Measurements from ENCODE around the gene DAB2.

DAB2 gene

GRCh38 chr5:39395521-39395920 lies 29.3 kb downstream of the DAB2 start:
- no peaks in the 10 kb centered on the region for H3K27me3 ChIP-seq (replicated peaks; ENCODE audit: control insufficient read depth, insufficient read depth, low read length, poor library complexity, severe bottlenecking)
- H3K27ac ChIP-seq (ENCODE audit: insufficient read depth, low read length, poor library complexity, severe bottlenecking) = no peak overlapping the region
- H3K4me3 ChIP-seq (ENCODE audit: insufficient read depth, low read depth, low read length, poor library complexity, severe bottlenecking) = no peak overlapping the region
- H3K4me1 ChIP-seq (ENCODE audit: control insufficient read depth, insufficient read depth, low read length, poor library complexity, severe bottlenecking) = no peaks in the 10 kb centered on the region
- no peak for DNase-seq
- no peaks in the 10 kb centered on the region for H3K9me3 ChIP-seq (ENCODE audit: control insufficient read depth, low read length)
- H3K36me3 ChIP-seq (ENCODE audit: control insufficient read depth, insufficient read depth, low read length) = no peaks in the 10 kb centered on the region

- DNase-seq = no peak
- Histone ChIP-seq H3K4me1 (ENCODE audit: control insufficient read depth, insufficient read depth, low read length, poor library complexity, severe bottlenecking) (no peaks in the 10 kb centered on the region), H3K9me3 (ENCODE audit: control insufficient read depth, low read length) (no peaks in the 10 kb centered on the region), H3K27me3 (replicated peaks; ENCODE audit: control insufficient read depth, insufficient read depth, low read length, poor library complexity, severe bottlenecking) (no peaks in the 10 kb centered on the region), H3K36me3 (ENCODE audit: control insufficient read depth, insufficient read depth, low read length) (no peaks in the 10 kb centered on the region), H3K4me3 (ENCODE audit: insufficient read depth, low read depth, low read length, poor library complexity, severe bottlenecking) (no peak overlapping the region), H3K27ac (ENCODE audit: insufficient read depth, low read length, poor library complexity, severe bottlenecking) (no peak overlapping the region)
Measured at GRCh38 chr5:39394946-39395345, 29.8 kb downstream of the DAB2 start.

GRCh38 chr5:39390945-39391344 lies 33.8 kb downstream of the DAB2 start:
- H3K4me3 ChIP-seq (ENCODE audit: insufficient read depth, low read depth, low read length, poor library complexity, severe bottlenecking) = no peak overlapping the region
- no peaks in the 10 kb centered on the region for H3K4me1 ChIP-seq (ENCODE audit: control insufficient read depth, insufficient read depth, low read length, poor library complexity, severe bottlenecking)
- H3K27me3 ChIP-seq (replicated peaks; ENCODE audit: control insufficient read depth, insufficient read depth, low read length, poor library complexity, severe bottlenecking) = no peaks in the 10 kb centered on the region
- no peak for DNase-seq
- H3K9me3 ChIP-seq (ENCODE audit: control insufficient read depth, low read length) = no peaks in the 10 kb centered on the region
- no peaks in the 10 kb centered on the region for H3K36me3 ChIP-seq (ENCODE audit: control insufficient read depth, insufficient read depth, low read length)
- no peak overlapping the region for H3K27ac ChIP-seq (ENCODE audit: insufficient read depth, low read length, poor library complexity, severe bottlenecking)

- Histone ChIP-seq H3K27ac (ENCODE audit: insufficient read depth, low read length, poor library complexity, severe bottlenecking) (no peak overlapping the region), H3K27me3 (replicated peaks; ENCODE audit: control insufficient read depth, insufficient read depth, low read length, poor library complexity, severe bottlenecking) (no peaks in the 10 kb centered on the region), H3K4me1 (ENCODE audit: control insufficient read depth, insufficient read depth, low read length, poor library complexity, severe bottlenecking) (no peaks in the 10 kb centered on the region), H3K36me3 (ENCODE audit: control insufficient read depth, insufficient read depth, low read length) (no peaks in the 10 kb centered on the region), H3K9me3 (ENCODE audit: control insufficient read depth, low read length) (no peaks in the 10 kb centered on the region), H3K4me3 (ENCODE audit: insufficient read depth, low read depth, low read length, poor library complexity, severe bottlenecking) (no peak overlapping the region)
- no peak for DNase-seq
Measured at GRCh38 chr5:39387293-39387692, 37.5 kb downstream of the DAB2 start.

GRCh38 chr5:39384271-39384670 lies 40.5 kb downstream of the DAB2 start:
- no peaks in the 10 kb centered on the region for H3K27me3 ChIP-seq (replicated peaks; ENCODE audit: control insufficient read depth, insufficient read depth, low read length, poor library complexity, severe bottlenecking)
- no peaks in the 10 kb centered on the region for H3K4me1 ChIP-seq (ENCODE audit: control insufficient read depth, insufficient read depth, low read length, poor library complexity, severe bottlenecking)
- H3K27ac ChIP-seq (ENCODE audit: insufficient read depth, low read length, poor library complexity, severe bottlenecking) = no peak overlapping the region
- H3K4me3 ChIP-seq (ENCODE audit: insufficient read depth, low read depth, low read length, poor library complexity, severe bottlenecking) = no peak overlapping the region
- no peak for DNase-seq
- H3K36me3 ChIP-seq (ENCODE audit: control insufficient read depth, insufficient read depth, low read length) = no peaks in the 10 kb centered on the region
- H3K9me3 ChIP-seq (ENCODE audit: control insufficient read depth, low read length) = no peaks in the 10 kb centered on the region

- H3K4me1 ChIP-seq (ENCODE audit: control insufficient read depth, insufficient read depth, low read length, poor library complexity, severe bottlenecking) = no peaks in the 10 kb centered on the region
- H3K27ac ChIP-seq (ENCODE audit: insufficient read depth, low read length, poor library complexity, severe bottlenecking) = no peak overlapping the region
- no peaks in the 10 kb centered on the region for H3K36me3 ChIP-seq (ENCODE audit: control insufficient read depth, insufficient read depth, low read length)
Measured at GRCh38 chr5:39381376-39381775, 43.4 kb downstream of the DAB2 start.

GRCh38 chr5:39379693-39380092 lies 45.1 kb downstream of the DAB2 start:
- no peak overlapping the region for H3K27ac ChIP-seq (ENCODE audit: insufficient read depth, low read length, poor library complexity, severe bottlenecking)
- H3K4me3 ChIP-seq (ENCODE audit: insufficient read depth, low read depth, low read length, poor library complexity, severe bottlenecking) = no peak overlapping the region
- H3K27me3 ChIP-seq (replicated peaks; ENCODE audit: control insufficient read depth, insufficient read depth, low read length, poor library complexity, severe bottlenecking) = no peaks in the 10 kb centered on the region
- H3K9me3 ChIP-seq (ENCODE audit: control insufficient read depth, low read length) = no peaks in the 10 kb centered on the region
- H3K4me1 ChIP-seq (ENCODE audit: control insufficient read depth, insufficient read depth, low read length, poor library complexity, severe bottlenecking) = no peaks in the 10 kb centered on the region
- DNase-seq = no peak
- no peaks in the 10 kb centered on the region for H3K36me3 ChIP-seq (ENCODE audit: control insufficient read depth, insufficient read depth, low read length)

More at GRCh38 chr5:39381376-39381775, 43.4 kb downstream of the DAB2 start:
- Histone ChIP-seq H3K27me3 (replicated peaks; ENCODE audit: control insufficient read depth, insufficient read depth, low read length, poor library complexity, severe bottlenecking) (no peaks in the 10 kb centered on the region), H3K4me3 (ENCODE audit: insufficient read depth, low read depth, low read length, poor library complexity, severe bottlenecking) (no peak overlapping the region), H3K9me3 (ENCODE audit: control insufficient read depth, low read length) (no peaks in the 10 kb centered on the region)
- no peak for DNase-seq

GRCh38 chr5:39377613-39378012 lies 47.2 kb downstream of the DAB2 start:
- no peaks in the 10 kb centered on the region for H3K4me1 ChIP-seq (ENCODE audit: control insufficient read depth, insufficient read depth, low read length, poor library complexity, severe bottlenecking)
- no peaks in the 10 kb centered on the region for H3K36me3 ChIP-seq (ENCODE audit: control insufficient read depth, insufficient read depth, low read length)
- DNase-seq = no peak

GRCh38 chr5:39376293-39376714 lies 48.5 kb downstream of the DAB2 start:
- no peaks in the 10 kb centered on the region for H3K4me1 ChIP-seq (ENCODE audit: control insufficient read depth, insufficient read depth, low read length, poor library complexity, severe bottlenecking)
- H3K27me3 ChIP-seq (replicated peaks; ENCODE audit: control insufficient read depth, insufficient read depth, low read length, poor library complexity, severe bottlenecking) = no peaks in the 10 kb centered on the region
- no peaks in the 10 kb centered on the region for H3K9me3 ChIP-seq (ENCODE audit: control insufficient read depth, low read length)
- no peak overlapping the region for H3K4me3 ChIP-seq (ENCODE audit: insufficient read depth, low read depth, low read length, poor library complexity, severe bottlenecking)
- DNase-seq = no peak
- no peak overlapping the region for H3K27ac ChIP-seq (ENCODE audit: insufficient read depth, low read length, poor library complexity, severe bottlenecking)
- no peaks in the 10 kb centered on the region for H3K36me3 ChIP-seq (ENCODE audit: control insufficient read depth, insufficient read depth, low read length)

More at GRCh38 chr5:39377613-39378012, 47.2 kb downstream of the DAB2 start:
- Histone ChIP-seq H3K27ac (ENCODE audit: insufficient read depth, low read length, poor library complexity, severe bottlenecking) (no peak overlapping the region), H3K9me3 (ENCODE audit: control insufficient read depth, low read length) (no peaks in the 10 kb centered on the region), H3K27me3 (replicated peaks; ENCODE audit: control insufficient read depth, insufficient read depth, low read length, poor library complexity, severe bottlenecking) (no peaks in the 10 kb centered on the region), H3K4me3 (ENCODE audit: insufficient read depth, low read depth, low read length, poor library complexity, severe bottlenecking) (no peak overlapping the region)

- Histone ChIP-seq H3K27ac (ENCODE audit: insufficient read depth, low read length, poor library complexity, severe bottlenecking) (no peak overlapping the region), H3K36me3 (ENCODE audit: control insufficient read depth, insufficient read depth, low read length) (no peaks in the 10 kb centered on the region), H3K27me3 (replicated peaks; ENCODE audit: control insufficient read depth, insufficient read depth, low read length, poor library complexity, severe bottlenecking) (no peaks in the 10 kb centered on the region), H3K9me3 (ENCODE audit: control insufficient read depth, low read length) (no peaks in the 10 kb centered on the region), H3K4me1 (ENCODE audit: control insufficient read depth, insufficient read depth, low read length, poor library complexity, severe bottlenecking) (no peaks in the 10 kb centered on the region), H3K4me3 (ENCODE audit: insufficient read depth, low read depth, low read length, poor library complexity, severe bottlenecking) (no peak overlapping the region)
- no peak for DNase-seq
Measured at GRCh38 chr5:39373791-39374190, 51.0 kb downstream of the DAB2 start.

GRCh38 chr5:39371367-39371635 lies 53.5 kb downstream of the DAB2 start:
- DNase-seq = no peak
- Histone ChIP-seq H3K36me3 (ENCODE audit: control insufficient read depth, insufficient read depth, low read length) (no peaks in the 10 kb centered on the region), H3K27me3 (replicated peaks; ENCODE audit: control insufficient read depth, insufficient read depth, low read length, poor library complexity, severe bottlenecking) (no peaks in the 10 kb centered on the region), H3K4me3 (ENCODE audit: insufficient read depth, low read depth, low read length, poor library complexity, severe bottlenecking) (no peak overlapping the region), H3K4me1 (ENCODE audit: control insufficient read depth, insufficient read depth, low read length, poor library complexity, severe bottlenecking) (no peaks in the 10 kb centered on the region), H3K27ac (ENCODE audit: insufficient read depth, low read length, poor library complexity, severe bottlenecking) (no peak overlapping the region), H3K9me3 (ENCODE audit: control insufficient read depth, low read length) (no peaks in the 10 kb centered on the region)
